ENCODE data around the gene KCNF1. TPM values are rescaled to one million over a fixed set of nuclear protein-coding genes. Genes with fewer than 3 reads are reported as not detected.

Gene KCNF1
- total RNA-seq, 1 experiment from 2014 or later, result 0.29 TPM

DNA sequence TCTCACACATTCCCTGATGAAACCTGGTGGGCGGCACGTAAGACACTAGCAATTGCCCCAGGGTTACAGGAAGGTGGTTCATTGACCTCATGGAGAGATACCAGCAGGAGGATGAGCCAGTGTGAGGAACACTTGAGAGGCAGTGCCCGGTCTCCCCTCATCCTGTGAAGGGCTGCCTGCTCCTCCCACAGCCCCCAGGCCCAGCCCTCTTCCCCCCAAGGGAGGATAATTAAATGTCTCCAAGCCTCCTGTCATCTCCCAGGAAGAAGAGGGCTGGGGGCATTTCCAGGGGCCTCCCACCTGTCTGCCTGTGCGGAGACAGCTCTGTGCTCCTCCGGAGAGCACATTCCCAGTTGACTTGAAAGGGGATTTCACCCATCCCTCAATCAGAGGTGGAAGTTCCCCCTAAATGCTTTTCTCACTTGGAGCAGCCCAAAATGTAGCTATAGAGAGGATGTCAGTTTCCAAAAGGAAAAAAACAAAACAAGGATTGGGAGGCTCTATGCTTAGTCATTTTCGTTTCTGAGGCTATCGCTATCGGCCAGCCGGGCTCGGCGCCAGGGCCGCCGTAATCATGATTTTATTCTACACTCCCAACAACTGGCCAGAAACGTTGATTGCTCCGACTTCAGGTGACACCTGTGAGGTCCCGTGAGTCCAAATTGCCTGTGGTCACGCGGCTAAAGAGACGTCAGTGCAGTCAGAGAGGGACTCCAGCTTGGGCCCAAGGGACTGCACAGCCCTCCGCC is 7.1 kb downstream of the KCNF1 start:
- Mint-ChIP-seq H3K27me3 (ENCODE audit: insufficient read depth, unreplicated experiment) (no peaks in the 10 kb centered on the region), H3K9me3 (ENCODE audit: unreplicated experiment) (no peaks in the 10 kb centered on the region), H3K36me3 (ENCODE audit: insufficient read depth, unreplicated experiment) (no peaks in the 10 kb centered on the region), H3K27ac (ENCODE audit: unreplicated experiment) (no peak overlapping the region), H3K4me3 (ENCODE audit: unreplicated experiment) (no peak overlapping the region), H3K4me1 (ENCODE audit: low read depth, unreplicated experiment) (no peaks in the 10 kb centered on the region)
- CTCF ChIA-PET, result no interaction called here
- DNase-seq, result no peak
- intact Hi-C loops (cut with micrococcal nuclease; ENCODE audit: unreplicated experiment), result no loop called here
- TF ChIP-seq, protein P1, sequence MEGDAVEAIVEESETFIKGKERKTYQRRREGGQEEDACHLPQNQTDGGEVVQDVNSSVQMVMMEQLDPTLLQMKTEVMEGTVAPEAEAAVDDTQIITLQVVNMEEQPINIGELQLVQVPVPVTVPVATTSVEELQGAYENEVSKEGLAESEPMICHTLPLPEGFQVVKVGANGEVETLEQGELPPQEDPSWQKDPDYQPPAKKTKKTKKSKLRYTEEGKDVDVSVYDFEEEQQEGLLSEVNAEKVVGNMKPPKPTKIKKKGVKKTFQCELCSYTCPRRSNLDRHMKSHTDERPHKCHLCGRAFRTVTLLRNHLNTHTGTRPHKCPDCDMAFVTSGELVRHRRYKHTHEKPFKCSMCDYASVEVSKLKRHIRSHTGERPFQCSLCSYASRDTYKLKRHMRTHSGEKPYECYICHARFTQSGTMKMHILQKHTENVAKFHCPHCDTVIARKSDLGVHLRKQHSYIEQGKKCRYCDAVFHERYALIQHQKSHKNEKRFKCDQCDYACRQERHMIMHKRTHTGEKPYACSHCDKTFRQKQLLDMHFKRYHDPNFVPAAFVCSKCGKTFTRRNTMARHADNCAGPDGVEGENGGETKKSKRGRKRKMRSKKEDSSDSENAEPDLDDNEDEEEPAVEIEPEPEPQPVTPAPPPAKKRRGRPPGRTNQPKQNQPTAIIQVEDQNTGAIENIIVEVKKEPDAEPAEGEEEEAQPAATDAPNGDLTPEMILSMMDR (IDR thresholded peaks at IDR 0.05; ENCODE audit: insufficient read depth in 1 of 2, low read depth in 1 of 2, low read length in 1 of 2, severe bottlenecking in 1 of 2, unreplicated experiment in 1 of 2), result no peak
- POLR2A ChIA-PET, result no interaction called here
- Histone ChIP-seq H3K36me3 (ENCODE audit: control insufficient read depth, insufficient read depth, low read length) (no peaks in the 10 kb centered on the region), H3K27me3 (replicated peaks; ENCODE audit: control insufficient read depth, insufficient read depth, low read length) (no peaks in the 10 kb centered on the region), H3K4me1 (no peaks in the 10 kb centered on the region), H3K9me3 (no peaks in the 10 kb centered on the region), H3K4me3 (ENCODE audit: low read depth, low read length) (no peak overlapping the region)
- no TSS peak for BruUV-seq (replicated peaks)

DNA sequence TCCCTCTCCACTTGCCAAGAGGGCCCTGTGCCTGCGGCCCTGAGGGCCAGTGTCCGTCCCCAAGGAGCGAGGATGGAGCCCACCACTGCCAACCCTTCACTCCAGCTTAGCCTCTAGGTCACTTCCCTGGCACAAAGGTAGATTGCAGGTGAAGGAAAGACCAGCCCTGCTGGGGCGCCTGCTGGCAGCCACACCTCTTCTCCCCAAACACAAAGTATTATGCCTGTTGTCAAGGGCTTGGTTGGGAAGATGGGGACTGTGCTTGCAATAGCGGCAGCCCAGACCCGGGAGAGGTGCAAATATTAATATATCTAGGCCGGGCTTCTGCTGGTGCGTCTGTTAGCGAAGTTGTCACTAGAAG is 7.7 kb downstream of the KCNF1 start:
- Histone ChIP-seq H3K9me3 (no peaks in the 10 kb centered on the region), H3K27me3 (replicated peaks; ENCODE audit: control insufficient read depth, insufficient read depth, low read length) (no peaks in the 10 kb centered on the region), H3K4me1 (no peaks in the 10 kb centered on the region), H3K4me3 (ENCODE audit: low read depth, low read length) (no peak overlapping the region), H3K36me3 (ENCODE audit: control insufficient read depth, insufficient read depth, low read length) (no peaks in the 10 kb centered on the region)
- CTCF ChIA-PET, result no interaction called here
- Mint-ChIP-seq H3K9me3 (ENCODE audit: unreplicated experiment) (no peaks in the 10 kb centered on the region), H3K36me3 (ENCODE audit: insufficient read depth, unreplicated experiment) (no peaks in the 10 kb centered on the region), H3K27me3 (ENCODE audit: insufficient read depth, unreplicated experiment) (no peaks in the 10 kb centered on the region), H3K4me1 (ENCODE audit: low read depth, unreplicated experiment) (no peaks in the 10 kb centered on the region), H3K27ac (ENCODE audit: unreplicated experiment) (no peak overlapping the region), H3K4me3 (ENCODE audit: unreplicated experiment) (no peak overlapping the region)
- POLR2A ChIA-PET, result no interaction called here
- no TSS peak for BruUV-seq (replicated peaks)
- TF ChIP-seq, protein P1 (IDR thresholded peaks at IDR 0.05; ENCODE audit: insufficient read depth in 1 of 2, low read depth in 1 of 2, low read length in 1 of 2, severe bottlenecking in 1 of 2, unreplicated experiment in 1 of 2), result no peak
- intact Hi-C loops (cut with micrococcal nuclease; ENCODE audit: unreplicated experiment), result no loop called here
- no peak for DNase-seq

DNA sequence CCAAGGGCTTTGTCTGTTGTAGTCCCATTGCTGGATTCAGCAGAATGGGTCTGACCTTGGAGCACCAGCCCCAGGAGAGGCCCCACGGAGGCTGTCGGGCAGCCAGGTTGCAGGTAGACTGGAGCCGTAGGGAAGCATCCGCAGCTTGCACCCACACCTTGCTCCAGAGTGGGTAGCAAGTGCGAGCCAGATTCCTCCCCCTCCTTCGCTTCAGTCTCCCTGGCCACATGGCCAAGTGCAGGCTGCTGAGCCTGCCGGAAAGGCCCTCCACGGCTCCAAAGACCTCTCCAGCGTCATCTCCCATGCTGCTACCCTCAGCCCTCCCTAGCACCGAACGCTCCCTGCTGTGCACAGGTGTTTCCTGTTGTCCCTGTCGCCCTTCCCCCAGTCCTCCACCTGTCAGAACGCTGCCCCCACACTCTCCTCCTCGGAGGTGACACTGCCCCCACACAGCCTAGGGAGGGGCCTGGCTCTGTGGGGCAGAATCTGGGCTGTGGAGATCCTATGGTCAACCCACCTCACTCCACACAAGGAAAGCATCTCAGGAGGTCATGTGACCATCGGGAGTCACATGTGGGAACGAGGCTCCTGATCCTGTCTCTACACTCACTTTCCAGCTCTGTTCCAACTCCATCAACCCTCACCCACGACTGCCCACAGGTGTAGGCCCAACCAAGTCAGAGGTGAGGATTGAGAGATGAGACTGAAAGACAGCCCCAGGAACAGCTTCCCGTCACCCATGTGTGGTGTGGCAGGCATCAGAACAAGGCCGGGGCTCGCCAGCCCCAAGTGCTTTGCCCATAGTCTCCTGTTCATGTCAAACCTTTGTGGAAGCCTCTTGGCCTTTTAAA is 8.3 kb downstream of the KCNF1 start:
- Mint-ChIP-seq H3K36me3 (ENCODE audit: insufficient read depth, unreplicated experiment) (no peaks in the 10 kb centered on the region), H3K27ac (ENCODE audit: unreplicated experiment) (no peak overlapping the region), H3K27me3 (ENCODE audit: insufficient read depth, unreplicated experiment) (no peaks in the 10 kb centered on the region), H3K9me3 (ENCODE audit: unreplicated experiment) (no peaks in the 10 kb centered on the region), H3K4me1 (ENCODE audit: low read depth, unreplicated experiment) (no peaks in the 10 kb centered on the region), H3K4me3 (ENCODE audit: unreplicated experiment) (no peak overlapping the region)
- intact Hi-C loops (cut with micrococcal nuclease; ENCODE audit: unreplicated experiment), result no loop called here
- H3K27me3 ChIP-seq (replicated peaks; ENCODE audit: control insufficient read depth, insufficient read depth, low read length), result no peaks in the 10 kb centered on the region
- TF ChIP-seq, protein P1 (IDR thresholded peaks at IDR 0.05; ENCODE audit: insufficient read depth in 1 of 2, low read depth in 1 of 2, low read length in 1 of 2, severe bottlenecking in 1 of 2, unreplicated experiment in 1 of 2), result no peak
- no peak overlapping the region for H3K4me3 ChIP-seq (ENCODE audit: low read depth, low read length)
- ChIA-PET POLR2A (no interaction called here), CTCF (no interaction called here)
- H3K9me3 ChIP-seq, result no peaks in the 10 kb centered on the region
- no peaks in the 10 kb centered on the region for H3K36me3 ChIP-seq (ENCODE audit: control insufficient read depth, insufficient read depth, low read length)
- DNase-seq, result peak in 1 of 2 experiments; percentile 10
- H3K4me1 ChIP-seq, result no peaks in the 10 kb centered on the region
- BruUV-seq (replicated peaks), result no TSS peak
